HG03103 (cell line): ENCODE data around the gene CARD14.
A peak's percentile ranks its signal among the peaks of the same experiment; 100 is the strongest.

Experiments
- ATAC-seq: cut with Tn5 transposase; IDR thresholded peaks from one replicate; pipeline ENCODE4 v1.9.1; 2021; ENCODE audit warnings: low read depth; ENCODE audit not compliant: unreplicated experiment

The CARD14 gene

GRCh38 chr17:80208050-80208449 lies 38.2 kb downstream of the CARD14 start:
- no peak for ATAC-seq

DNA sequence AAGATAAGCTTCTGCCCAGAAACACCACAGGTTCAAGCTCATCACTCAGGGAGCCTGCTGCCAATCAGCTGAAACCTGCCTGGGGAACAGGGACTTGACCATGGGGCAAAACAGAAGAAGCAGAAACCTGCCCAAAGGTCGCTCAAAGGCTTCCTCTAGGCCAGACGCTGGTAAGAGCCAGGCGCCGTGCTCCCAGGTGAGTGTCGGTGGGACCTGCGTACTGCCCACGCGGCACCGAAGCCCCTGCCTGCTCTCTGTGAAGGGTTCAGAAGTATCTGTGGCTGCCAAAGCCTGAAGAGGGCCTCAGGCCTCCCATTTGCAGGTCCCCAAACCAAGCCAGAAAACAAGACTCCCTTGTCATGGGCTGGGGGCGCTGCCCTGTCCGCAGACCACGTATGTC lies 39.9 kb downstream of the CARD14 start:
- no peak for ATAC-seq

DNA sequence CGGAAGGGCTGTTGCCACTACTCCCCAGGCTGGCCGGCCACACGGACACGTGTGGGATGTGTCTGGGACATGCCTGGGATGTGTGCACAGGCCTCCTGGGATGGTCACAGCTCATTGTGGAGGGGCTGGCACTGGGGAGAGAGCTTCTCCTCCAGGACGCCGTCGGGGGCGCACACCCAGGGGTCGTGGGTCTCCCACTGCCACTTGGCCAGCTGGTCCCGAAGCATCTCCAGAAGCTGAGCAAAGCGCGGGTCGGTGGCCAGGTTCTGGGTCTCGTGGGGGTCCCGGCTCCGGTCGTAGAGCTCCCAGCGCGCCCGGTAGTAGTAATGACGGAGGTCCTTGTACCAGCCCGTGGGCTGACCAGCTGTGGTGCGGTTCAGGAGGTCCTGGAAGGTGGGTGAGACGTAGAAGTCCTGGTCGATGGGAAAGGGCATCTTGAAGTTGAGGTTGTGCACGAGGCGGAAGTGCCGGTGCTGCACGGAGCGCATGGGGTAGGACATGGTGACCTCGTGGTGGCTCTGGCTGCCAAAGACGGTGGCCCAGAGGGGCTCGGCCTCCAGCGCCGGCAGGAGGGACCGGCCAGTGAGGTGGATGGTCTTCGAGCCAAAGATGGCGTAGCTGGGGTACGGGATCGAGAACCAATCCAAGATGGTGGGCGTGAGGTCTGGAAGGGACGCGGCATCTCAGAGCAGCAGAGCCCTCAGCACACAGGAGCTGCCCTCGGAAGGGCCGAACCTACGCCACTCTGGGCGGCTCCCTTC lies 40.7 kb downstream of the CARD14 start:
- no peak for ATAC-seq

GRCh38 chr17:80212109-80212508 lies 42.3 kb downstream of the CARD14 start:
- no peak for ATAC-seq

- ATAC-seq = no peak
Observed at GRCh38 chr17:80212511-80212910, 42.7 kb downstream of the CARD14 start.

GRCh38 chr17:80212962-80213642 lies 43.3 kb downstream of the CARD14 start:
- ATAC-seq = no peak

- ATAC-seq = no peak
Observed at GRCh38 chr17:80213643-80213975, 43.8 kb downstream of the CARD14 start.

DNA sequence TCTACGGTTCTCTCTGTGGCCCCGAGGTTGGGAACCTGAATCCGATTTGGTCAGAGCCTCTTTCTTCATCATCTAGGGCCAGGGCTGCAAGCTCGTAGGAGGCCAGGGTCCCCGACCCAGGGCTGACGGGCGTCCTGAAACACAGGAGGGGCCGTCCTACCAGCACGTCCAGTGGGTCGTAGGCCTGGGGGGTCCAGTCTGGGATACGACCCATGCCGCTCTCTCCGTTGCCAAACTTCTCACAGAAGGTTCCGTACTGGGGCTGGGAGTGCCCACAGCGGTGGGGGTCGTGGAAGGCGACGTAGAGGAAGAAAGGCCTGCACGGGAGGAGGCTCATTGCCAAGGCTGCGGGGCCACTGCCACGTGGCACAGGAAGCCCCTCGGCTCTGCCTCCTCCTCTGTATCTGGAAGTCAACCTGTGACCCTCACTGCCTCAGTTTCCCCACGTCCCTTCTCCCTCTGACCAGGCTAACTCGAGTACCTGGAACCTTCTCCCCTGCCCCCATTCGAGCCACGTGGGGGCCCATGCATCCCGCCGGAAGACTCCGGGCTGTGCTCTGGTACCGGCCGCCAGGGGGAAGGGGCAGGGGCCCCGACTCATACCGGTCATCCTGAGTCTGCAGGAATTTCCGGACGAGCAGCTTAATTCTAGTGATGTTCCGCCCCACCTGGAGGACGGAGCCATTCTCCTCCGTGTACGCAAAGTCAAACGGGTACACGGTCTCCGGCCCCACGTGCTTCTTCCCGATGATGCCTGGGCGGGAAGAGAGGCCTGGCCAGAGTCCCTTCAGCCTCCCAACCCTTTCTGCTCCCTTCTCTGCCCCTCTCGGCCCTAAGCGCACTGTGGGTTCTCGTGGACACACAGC lies 44.4 kb downstream of the CARD14 start:
- ATAC-seq = no peak

DNA sequence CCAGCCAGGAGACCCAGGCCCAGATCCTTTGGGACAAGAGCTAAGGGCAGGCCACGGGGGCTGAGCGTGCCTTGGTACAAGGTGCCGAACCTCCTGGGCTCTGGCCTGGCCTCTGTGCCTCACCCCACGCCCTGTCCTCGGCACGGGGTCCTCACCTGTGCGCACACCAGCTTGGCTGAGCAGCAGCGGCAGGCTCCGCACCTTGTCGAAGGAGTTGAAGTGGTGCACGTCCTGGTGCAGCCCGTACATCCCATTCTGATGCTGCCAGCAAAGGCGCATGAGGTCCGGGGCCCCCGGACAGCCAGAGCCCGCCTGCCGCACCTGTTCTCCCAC lies 45.0 kb downstream of the CARD14 start:
- no peak for ATAC-seq

GRCh38 chr17:80216473-80217456 lies 46.9 kb downstream of the CARD14 start:
- ATAC-seq = no peak

DNA sequence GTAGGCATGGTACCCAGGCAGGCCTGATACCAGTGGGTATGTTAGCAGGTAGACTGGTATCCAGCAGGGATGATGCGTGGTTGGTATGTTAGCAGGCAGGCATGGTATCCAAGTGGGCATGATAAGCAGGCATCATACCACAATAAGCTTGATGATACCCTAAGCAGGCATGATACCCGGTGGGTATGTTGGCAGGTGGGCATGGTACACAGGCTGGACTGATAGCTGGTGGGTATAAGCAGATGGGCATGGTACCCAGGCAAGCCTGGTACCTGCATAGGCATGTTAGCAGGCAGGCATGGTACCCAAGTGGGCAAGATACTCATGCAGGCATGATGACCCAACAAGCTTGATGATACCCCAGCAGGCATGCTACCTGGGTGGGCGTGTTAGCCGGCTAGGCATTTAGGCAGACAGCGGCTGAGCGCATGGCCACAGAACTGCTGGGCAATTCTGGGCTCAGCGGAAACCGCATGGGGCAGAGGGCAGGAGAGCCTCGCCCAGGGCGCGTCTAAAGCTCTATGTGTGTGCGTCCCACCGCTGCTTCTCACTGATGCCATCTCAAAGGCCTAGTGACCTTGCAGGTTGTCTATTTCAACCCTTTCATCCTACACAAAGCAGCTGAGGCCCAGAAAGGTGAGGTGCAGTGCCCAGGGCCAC lies 48.0 kb downstream of the CARD14 start:
- no peak for ATAC-seq

- ATAC-seq = no peak
Observed at GRCh38 chr17:80218391-80218790, 48.6 kb downstream of the CARD14 start.

DNA sequence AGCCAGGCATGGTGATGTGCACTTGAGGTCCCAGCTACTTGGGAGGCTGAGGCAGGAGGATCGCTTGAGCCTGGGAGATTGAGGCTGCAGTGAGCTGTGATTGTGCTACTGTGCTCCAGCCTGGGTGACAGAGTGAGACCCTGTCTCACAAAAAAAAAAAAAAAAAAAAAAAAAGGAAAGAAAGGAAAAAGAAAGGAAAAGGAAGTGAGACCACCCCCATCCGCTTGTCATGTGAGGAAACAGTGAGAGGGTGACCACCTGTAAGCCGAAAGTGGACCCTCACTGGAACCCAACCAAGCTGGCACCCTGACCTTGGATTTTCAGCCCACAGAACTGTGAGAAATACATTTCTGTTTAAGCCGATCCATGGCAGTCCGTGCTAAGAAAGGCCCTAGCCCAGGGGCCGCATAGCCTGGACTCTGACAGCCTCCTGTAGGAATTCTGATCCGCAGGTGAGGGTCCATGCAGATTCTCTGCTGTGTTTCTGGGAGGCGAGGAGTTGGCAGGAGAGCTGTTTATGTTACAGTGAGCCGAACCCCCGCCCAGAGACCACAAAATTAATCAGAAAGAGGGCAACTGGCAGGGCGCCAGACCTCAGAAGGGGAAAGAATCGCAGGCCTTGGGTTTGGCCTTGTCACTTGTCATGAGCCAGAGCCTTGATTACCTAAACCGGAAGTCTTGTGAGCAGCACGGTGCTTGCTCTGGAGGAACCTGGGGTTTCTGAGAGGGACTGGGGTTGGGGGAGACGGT lies 49.4 kb downstream of the CARD14 start:
- peak; percentile 47 for ATAC-seq

- ATAC-seq = peak; percentile 9
Observed at GRCh38 chr17:80219763-80220053, 49.9 kb downstream of the CARD14 start.

DNA sequence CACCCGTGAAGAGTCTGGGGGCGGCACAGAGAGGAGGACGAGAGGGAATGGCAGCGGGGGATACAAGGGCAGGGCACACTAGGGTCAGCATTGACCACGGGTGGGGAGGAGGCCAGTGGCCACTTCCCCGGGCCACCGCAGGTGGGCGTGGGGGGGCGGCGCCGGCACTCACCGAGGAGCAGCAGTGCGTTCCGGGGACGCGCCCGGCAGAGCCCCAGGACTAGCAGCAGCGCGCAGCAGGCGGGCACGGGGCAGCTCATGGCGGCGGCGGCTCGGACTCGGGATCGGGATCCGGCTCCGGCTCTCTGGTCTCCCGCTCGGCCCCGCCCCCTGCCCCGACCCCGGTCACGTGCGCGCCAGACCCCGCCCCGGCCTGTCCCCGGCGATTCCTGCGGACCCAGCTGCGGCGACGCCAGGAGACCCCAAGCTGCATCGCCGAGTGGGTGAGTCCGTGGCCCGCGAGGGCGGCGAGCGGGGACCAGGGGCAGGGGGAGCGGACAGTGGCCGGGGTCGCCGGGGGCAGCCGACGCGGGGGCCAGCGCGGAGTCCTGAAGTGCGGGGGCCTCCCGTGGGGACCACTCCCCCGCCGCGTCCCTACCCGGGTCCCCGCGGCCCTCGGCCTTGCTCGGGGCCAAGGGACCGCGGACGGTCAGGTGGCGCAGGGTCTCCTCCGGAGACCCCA lies 50.4 kb downstream of the CARD14 start, which contains the start of the genes SGSH and SLC26A11:
SGSH (minus strand) TSS at position 280 of the 682 bp plus-strand sequence; CDS start at position 260, 20 bp downstream.
SLC26A11 (plus strand) TSS at position 374 of the 682 bp plus-strand sequence. CDS start 1,134 bp downstream, outside the sequence.
- peak; percentile 32 for ATAC-seq

GRCh38 chr17:80220736-80221215 lies 50.9 kb downstream of the CARD14 start:
- ATAC-seq = no peak

- no peak for ATAC-seq
Observed at GRCh38 chr17:80221351-80222105, 51.7 kb downstream of the CARD14 start.
